ENCODE measurements around the gene ADAMTS14. TPM values are rescaled to one million over a fixed set of nuclear protein-coding genes. Genes with fewer than 3 reads are reported as not detected.

The ADAMTS14 gene
- total and polyA plus RNA-seq, 11 donors, result 0.11 to 3.8 (median 0.37) TPM; not detected in 1

- Histone ChIP-seq H3K4me3 (no peak overlapping the region), H3K36me3 (no peaks in the 10 kb centered on the region), H3K27ac (no peak overlapping the region), H3K9me3 (no peaks in the 10 kb centered on the region), H3K27me3 (peaks cover 0 to 11% (median 0%) of the 10 kb centered on the region in 9 donors), H3K4me1 (peaks cover 0 to 3% (median 0%) of the 10 kb centered on the region in 12 donors)
- intact Hi-C loops (cut with DNase I), result no loop called here
- no peak for TF ChIP-seq CTCF (IDR thresholded peaks at IDR 0.05)
- TF ChIP-seq POLR2A (IDR thresholded peaks at IDR 0.05), result no peak
- 64 to 78% (median 73%) methylated on average over 1 of the region's 1 CpG for WGBS, 4 donors
- no peak for DNase-seq
- no peak for ATAC-seq
Observed at GRCh38 chr10:70801854-70802253, 129.5 kb downstream of the ADAMTS14 start.

- Histone ChIP-seq H3K9me3 (no peaks in the 10 kb centered on the region), H3K27me3 (no peaks in the 10 kb centered on the region), H3K4me1 (peaks cover 0 to 6% (median 0%) of the 10 kb centered on the region in 12 donors), H3K27ac (no peak overlapping the region), H3K4me3 (no peak overlapping the region), H3K36me3 (no peaks in the 10 kb centered on the region)
- DNase-seq (peak in 2 of 5 donors; percentile 43 to 47), ATAC-seq (peak; percentile 16 to 56 (median 35))
- WGBS, 4 donors, result 49 to 74% (median 59%) methylated on average over 2 of the region's 2 CpGs
- intact Hi-C loops (cut with DNase I), result no loop called here
- TF ChIP-seq CTCF (IDR thresholded peaks at IDR 0.05), result no peak
- TF ChIP-seq POLR2A (IDR thresholded peaks at IDR 0.05), result no peak
Observed at GRCh38 chr10:70803775-70804420, 131.6 kb downstream of the ADAMTS14 start.

- H3K27me3 ChIP-seq, result no peaks in the 10 kb centered on the region
- 84 to 89% (median 88%) methylated on average over 2 of the region's 2 CpGs for WGBS, 4 donors
- TF ChIP-seq CTCF (IDR thresholded peaks at IDR 0.05), result no peak
- TF ChIP-seq POLR2A (IDR thresholded peaks at IDR 0.05), result no peak
- H3K36me3 ChIP-seq, result no peaks in the 10 kb centered on the region
- no peak overlapping the region for H3K27ac ChIP-seq
- intact Hi-C loops (cut with DNase I), result no loop called here
- no peaks in the 10 kb centered on the region for H3K9me3 ChIP-seq
- ATAC-seq (no peak), DNase-seq (no peak)
- no peak overlapping the region for H3K4me3 ChIP-seq
- peaks cover 0 to 10% (median 0%) of the 10 kb centered on the region in 12 donors for H3K4me1 ChIP-seq
Observed at GRCh38 chr10:70804421-70804808, 132.1 kb downstream of the ADAMTS14 start.

GRCh38 chr10:70805619-70806215 lies 133.4 kb downstream of the ADAMTS14 start:
- H3K36me3 ChIP-seq, result no peaks in the 10 kb centered on the region
- no peak overlapping the region for H3K27ac ChIP-seq
- H3K9me3 ChIP-seq, result no peaks in the 10 kb centered on the region
- DNase-seq, result no peak
- no peak overlapping the region for H3K4me3 ChIP-seq
- no peak for ATAC-seq
- no peaks in the 10 kb centered on the region for H3K27me3 ChIP-seq
- TF ChIP-seq CTCF (IDR thresholded peaks at IDR 0.05), result no peak
- TF ChIP-seq POLR2A (IDR thresholded peaks at IDR 0.05), result no peak
- 95 to 99% (median 98%) methylated on average over 3 of the region's 3 CpGs for WGBS, 4 donors
- intact Hi-C loops (cut with DNase I), result no loop called here
- H3K4me1 ChIP-seq, result peaks cover 0 to 10% (median 0%) of the 10 kb centered on the region in 12 donors
